Activated CD8-positive, alpha-beta memory T cell treated with anti-CD3 and anti-CD28 coated beads, Interleukin-2, amount 50 U/mL, for 1 hour (primary cell): Measurements from ENCODE around the gene TMEM222.

ENCODE experiments used
- DNase-seq: peaks from one replicate; pipeline ENCODE4 v3.0.0-alpha.2; 2020; ENCODE audit errors: extremely low read depth

Gene TMEM222

DNA sequence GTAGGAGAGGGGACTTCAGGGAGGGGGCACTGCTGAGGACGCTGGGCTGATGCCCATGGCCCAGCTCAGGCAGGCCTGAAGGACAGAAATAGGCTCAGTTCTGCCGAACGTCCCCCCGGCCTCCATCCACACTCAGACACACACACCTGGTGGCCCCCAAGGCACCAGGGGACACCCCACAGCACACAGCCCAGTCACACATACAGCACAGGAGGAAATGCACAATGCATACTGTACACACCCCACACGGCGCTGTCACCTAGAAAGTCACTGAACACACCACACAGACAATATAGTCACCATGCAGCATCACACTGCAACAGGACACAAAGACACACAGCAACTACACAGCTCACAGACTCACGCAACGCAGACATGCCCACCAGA, 20.4 kb downstream of the TMEM222 start:
- DNase-seq = no peak

GRCh38 chr1:27342778-27343638, 21.0 kb downstream of the TMEM222 start:
- DNase-seq = no peak

- DNase-seq = no peak
Measured at GRCh38 chr1:27343639-27344025, 21.7 kb downstream of the TMEM222 start.

- no peak for DNase-seq
Measured at GRCh38 chr1:27345272-27345671, 23.3 kb downstream of the TMEM222 start.

DNA sequence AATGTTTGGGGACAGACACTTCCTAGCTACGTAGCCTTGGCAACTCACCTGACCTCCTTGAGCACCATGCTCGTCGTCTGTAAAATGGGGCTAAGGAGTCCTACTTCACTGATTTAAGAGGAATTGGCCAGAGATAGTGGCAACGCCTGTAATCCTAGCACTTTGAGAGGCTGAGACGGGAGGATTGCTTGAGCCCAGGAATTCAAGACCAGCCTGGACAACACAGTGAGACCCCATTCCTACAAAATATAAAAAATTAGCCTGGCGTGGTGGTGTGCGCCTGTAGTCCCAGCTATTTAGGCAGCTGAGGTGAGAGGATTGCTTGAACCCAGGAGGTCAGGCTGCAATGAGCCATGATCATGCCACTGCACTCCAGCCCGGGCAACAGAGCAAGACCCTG, 24.4 kb downstream of the TMEM222 start:
- DNase-seq = no peak

- no peak for DNase-seq
Measured at GRCh38 chr1:27346991-27347624, 25.1 kb downstream of the TMEM222 start.

- DNase-seq = no peak
Measured at GRCh38 chr1:27348861-27349783, 27.2 kb downstream of the TMEM222 start.

- DNase-seq = no peak
Measured at GRCh38 chr1:27349784-27350662, 28.1 kb downstream of the TMEM222 start.

- DNase-seq = no peak
Measured at GRCh38 chr1:27350663-27351540, 28.9 kb downstream of the TMEM222 start.

DNA sequence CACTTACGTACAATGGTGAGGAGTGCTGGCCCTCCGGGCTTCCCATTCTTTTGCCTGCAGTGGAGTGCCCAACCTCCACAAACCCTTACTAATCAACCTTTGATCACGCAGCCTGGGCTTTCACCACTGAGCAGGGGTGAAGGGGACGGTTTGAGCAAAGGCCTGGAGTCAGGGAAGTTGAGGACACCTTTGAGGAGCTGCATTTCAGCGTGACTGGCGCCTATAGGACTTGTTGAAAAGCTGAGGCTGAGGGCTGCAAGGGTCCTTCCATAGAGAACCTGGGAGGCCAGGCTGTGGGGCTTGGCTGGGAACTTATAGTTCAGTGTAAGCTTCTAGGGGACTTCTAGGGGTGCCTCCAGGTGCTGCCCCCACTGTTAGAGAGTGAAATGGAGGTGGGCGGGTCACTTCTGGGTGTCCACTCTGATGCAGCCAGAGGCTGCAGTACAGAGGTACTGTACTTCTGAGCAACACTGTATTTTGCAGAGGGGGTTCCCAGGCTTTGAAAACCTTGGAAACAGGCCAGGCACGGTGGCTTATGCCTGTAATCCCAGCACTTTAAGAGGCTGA, 29.7 kb downstream of the TMEM222 start:
- DNase-seq = no peak

GRCh38 chr1:27353166-27353565, 31.2 kb downstream of the TMEM222 start:
- no peak for DNase-seq

DNA sequence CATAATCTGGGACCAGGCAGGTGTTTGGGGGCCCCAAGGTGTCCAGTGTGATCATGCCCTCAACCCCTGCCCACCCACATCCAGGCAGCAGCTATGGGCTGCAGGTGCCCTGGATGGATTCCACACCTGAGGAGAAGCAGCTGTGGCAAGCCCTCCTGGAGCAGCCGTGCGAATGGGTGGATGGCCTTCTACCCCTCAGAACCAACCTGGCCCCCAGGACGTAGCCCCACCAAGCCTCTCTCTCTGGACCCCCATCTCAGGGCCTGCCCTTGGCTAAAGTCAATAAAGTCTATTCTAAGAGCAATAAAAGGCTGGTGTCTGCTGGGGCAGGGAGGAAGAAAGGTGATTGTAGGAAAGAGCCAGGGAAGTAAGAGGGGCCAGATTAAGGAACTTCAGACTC, 31.7 kb downstream of the TMEM222 start:
- DNase-seq = no peak

- no peak for DNase-seq
Measured at GRCh38 chr1:27355683-27356082, 33.7 kb downstream of the TMEM222 start.

- DNase-seq = no peak
Measured at GRCh38 chr1:27356277-27356618, 34.3 kb downstream of the TMEM222 start.

DNA sequence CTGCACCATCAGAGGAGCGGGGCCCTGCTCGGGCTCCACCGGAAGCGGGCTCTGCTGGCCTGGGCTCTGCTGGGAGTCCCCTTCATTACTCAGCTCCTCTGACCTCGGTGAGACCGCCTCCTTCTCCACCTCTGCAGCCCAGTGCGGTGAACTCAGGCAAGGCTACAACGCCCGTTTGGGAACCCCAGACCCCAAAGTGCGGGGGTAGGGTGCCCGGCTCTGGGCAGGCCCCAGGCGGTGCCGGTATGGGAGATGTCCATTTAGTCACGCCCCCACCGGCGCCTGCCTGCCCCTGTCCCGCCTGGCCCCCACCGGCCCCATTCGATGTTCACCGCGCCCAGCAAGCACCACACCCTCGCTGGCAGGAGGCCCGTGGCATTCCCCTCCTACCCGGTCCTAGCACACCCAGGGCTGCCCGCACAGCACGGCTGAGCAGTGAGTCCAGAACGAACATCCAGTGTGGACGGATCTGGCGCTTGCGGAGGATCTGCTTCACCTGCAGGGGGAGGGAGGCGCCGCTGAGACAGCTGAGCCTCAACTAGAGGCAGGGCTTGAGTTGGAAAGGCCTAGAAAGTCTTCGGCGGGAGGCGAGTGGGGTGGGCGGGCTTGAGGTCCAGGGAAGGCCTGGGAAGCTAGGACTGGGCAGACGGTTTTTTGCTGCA, 34.8 kb downstream of the TMEM222 start:
- no peak for DNase-seq

GRCh38 chr1:27357281-27358037, 35.5 kb downstream of the TMEM222 start:
- DNase-seq = no peak

DNA sequence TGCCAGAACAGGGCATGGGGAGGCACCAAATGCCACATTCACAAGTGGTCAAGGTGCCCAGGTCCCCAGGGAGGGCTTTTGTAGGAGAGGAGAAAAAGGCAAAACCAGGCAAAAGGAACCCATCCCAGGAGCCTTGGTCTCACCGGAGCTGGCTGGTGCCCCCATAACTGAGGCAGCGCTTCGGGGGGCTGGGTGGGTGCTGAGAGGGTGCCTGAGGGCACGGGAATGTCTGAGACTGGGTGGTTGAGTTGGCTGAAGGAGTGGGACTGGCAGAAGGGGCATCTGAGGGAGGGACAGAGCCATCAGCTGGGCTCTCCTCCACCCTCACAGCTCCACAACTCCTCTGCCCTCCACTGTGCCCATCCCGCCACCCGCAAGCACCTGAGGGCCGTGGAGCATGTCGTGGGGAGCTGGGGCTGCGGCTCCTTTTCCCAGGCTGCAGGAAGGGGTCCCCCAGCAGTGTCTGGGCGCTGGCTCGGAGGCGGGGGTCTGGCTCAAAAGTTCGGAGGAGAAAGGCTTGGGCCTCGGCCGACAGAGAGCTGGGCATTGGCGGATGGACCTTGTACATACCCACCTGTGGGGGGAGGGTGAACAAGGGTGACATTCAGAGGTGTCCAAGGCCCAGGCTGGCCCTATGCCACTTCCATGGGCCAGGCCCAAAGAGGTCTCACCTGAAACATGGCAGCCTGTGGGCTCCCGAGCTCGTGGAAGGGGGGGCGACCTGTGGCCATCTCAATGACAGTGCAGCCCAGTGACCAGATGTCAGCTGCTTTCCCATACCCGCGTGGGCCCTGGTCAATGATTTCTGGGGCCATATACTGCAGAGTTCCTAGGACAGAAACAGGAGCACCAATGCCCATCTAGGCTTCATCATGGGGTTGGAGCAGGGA, 36.3 kb downstream of the TMEM222 start:
- no peak for DNase-seq

GRCh38 chr1:27358928-27359313, 37.0 kb downstream of the TMEM222 start:
- no peak for DNase-seq
